Measurements from ENCODE around the gene KIR3DL2. TPM values are rescaled to one million over a fixed set of nuclear protein-coding genes. Genes with fewer than 3 reads are reported as not detected.
A peak's percentile ranks its signal among the peaks of the same experiment; 100 is the strongest.
"Not testable (repeated sequence)": the region's sequence is repeated elsewhere in the genome, so short reads cannot be mapped to it uniquely, and the experiment has no call there.

The KIR3DL2 gene
- total RNA-seq, 2 experiments from 2014 or later, result 0.18 TPM; not detected in 1

DNA sequence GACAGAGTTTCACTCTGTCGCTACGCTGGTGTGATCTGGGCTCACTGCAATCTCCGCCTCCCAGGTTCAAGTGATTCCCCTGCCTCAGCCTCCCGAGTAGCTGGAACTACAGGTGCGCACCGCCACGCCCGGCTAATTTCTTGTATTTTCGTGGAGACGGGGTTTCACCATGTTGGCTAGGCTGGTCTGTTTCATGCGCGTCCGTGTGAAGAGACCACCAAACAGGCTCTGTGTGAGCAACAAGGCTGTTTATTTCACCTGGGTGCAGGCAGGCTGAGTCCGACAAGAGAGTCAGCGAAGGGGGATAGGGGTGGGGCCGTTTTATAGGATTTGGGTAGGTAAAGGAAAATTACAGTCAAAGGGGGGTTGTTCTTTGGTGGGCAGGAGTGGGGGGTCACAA is 43.9 kb downstream of the KIR3DL2 start:
- not testable (repeated sequence) for H3K4me1 Mint-ChIP-seq, H3K9me3 Mint-ChIP-seq, DNase-seq, H3K4me3 Mint-ChIP-seq, H3K36me3 Mint-ChIP-seq, H3K27ac Mint-ChIP-seq
- H3K27me3 Mint-ChIP-seq, result peaks cover 18% of the 10 kb centered on the region

DNA sequence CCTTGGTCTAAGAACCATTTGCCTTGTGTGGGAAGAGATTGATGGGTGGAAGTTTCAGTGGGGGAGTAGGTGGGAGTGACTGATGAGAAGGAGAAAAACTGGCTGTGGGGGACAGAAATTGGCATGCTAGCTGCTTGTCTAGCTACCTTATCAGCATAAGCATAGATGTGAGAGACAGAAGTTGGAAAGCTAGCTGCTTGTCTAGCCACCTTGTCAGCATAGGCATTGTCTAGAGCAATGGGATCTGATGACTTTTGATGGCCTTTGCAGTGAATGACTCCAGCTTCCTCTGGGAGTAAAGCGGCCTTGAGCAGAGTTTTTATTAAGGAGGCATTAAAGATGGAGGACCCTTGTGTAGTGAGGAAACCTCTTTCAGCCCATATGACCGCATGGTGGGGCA is 45.8 kb downstream of the KIR3DL2 start:
- Mint-ChIP-seq H3K27me3 (peaks cover 18% of the 10 kb centered on the region), H3K9me3 (no peaks in the 10 kb centered on the region), H3K4me3 (no peak overlapping the region), H3K4me1 (no peaks in the 10 kb centered on the region), H3K27ac (no peak overlapping the region), H3K36me3 (no peaks in the 10 kb centered on the region)
- DNase-seq, result no peak

DNA sequence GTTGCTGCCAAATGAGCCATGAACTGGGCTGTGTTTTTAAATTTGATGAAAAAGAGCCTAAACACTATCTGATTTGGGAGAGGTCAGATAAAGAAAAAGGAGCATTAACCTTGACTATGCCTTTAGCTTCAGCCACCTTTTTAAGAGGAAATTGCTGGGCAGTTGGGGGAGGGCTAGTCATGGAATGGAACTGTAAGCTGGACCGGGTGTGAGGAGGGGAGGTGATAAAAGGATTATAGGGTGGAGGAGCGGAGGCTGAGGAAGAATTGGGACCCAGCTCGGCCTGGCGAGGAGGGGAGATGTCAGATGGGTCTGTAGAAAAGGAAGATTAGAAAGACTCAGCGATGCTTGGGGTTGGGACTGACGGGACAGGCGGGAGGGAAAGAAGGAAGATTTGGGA is 48.4 kb downstream of the KIR3DL2 start:
- not testable (repeated sequence) for H3K27ac Mint-ChIP-seq, H3K36me3 Mint-ChIP-seq, DNase-seq, H3K9me3 Mint-ChIP-seq, H3K4me1 Mint-ChIP-seq, H3K4me3 Mint-ChIP-seq
- peaks cover 18% of the 10 kb centered on the region for H3K27me3 Mint-ChIP-seq

DNA sequence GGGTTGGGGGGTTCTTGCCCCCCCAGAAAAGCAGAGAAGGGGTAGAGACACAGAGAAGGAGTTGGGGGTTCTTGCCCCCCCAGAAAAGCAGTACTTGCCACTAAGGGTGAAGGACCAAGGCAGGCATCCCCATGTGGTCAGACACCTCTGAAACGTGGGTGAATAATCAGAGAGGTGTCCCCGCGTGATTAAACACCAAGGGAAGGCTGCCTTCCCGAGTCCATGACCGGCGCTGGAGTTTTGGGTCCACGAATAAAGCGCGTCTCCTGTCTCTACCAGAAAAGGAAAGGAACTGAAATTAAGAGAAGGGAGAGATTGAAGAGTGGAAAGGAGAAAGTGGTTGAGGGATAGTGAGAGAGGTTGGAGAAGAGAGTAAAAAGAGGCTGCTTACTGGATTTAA is 49.4 kb downstream of the KIR3DL2 start:
- H3K4me1 Mint-ChIP-seq, H3K9me3 Mint-ChIP-seq, H3K36me3 Mint-ChIP-seq, DNase-seq, H3K4me3 Mint-ChIP-seq: not testable (repeated sequence)
- Mint-ChIP-seq H3K27me3 (peaks cover 18% of the 10 kb centered on the region), H3K27ac (peak overlapping the region; percentile 30)

DNA sequence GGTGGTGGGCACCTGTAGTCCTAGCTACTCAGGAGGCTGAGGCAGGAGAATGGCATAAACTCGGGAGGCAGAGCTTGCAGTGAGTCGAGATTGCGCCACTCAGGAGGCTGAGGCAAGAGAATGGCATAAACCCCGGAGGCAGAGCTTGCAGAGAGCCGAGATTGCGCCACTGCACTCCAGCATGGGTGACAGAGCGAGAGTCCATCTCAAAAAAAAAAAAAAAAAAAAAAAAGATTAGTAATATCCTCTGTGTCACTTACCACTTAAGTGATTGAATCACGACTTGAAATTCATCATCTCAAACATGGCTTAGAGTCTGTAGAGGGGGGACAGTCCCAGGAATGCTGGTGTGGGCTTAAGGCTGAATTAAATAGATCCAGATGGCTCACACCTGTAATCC is 50.9 kb downstream of the KIR3DL2 start:
- not testable (repeated sequence) for H3K4me3 Mint-ChIP-seq, H3K36me3 Mint-ChIP-seq, H3K9me3 Mint-ChIP-seq, DNase-seq, H3K27ac Mint-ChIP-seq, H3K4me1 Mint-ChIP-seq
- peaks cover 29% of the 10 kb centered on the region for H3K27me3 Mint-ChIP-seq

DNA sequence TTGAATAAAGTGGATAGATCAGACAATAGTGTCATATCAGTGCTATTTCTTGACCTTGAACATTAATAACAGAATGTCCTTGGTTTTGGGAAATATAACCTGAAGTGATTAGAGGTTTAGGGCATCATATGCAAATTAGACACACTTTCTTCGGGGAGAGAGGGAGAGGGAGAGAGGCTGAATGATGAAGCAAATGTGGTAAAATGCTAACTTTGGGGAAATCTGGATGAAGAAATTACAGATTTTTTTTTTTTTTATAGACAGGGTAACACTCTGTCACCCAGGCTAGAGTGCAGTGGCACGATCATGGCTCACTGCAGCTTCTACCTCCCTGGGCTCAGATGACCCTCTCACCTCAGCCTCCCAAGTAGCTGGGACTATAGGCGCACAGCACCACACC is 51.8 kb downstream of the KIR3DL2 start:
- H3K9me3 Mint-ChIP-seq, result no peaks in the 10 kb centered on the region
- peaks cover 35% of the 10 kb centered on the region for H3K27me3 Mint-ChIP-seq
- no peak for DNase-seq

DNA sequence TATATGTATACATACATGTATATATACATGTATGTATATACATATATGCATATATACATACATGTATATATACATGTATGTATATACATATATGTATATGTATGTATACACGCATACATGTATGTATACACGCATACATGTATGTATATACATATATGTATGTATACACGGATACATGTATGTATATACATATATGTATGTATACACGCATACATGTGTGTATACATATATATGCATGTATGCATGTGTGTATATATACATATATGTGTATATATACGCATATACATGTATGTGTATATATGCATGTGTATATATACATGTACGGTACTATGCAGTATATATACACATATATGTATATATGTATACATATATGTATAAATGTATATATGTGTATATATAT is 53.1 kb downstream of the KIR3DL2 start:
- Mint-ChIP-seq H3K4me1 (peaks cover 5% of the 10 kb centered on the region), H3K36me3 (no peaks in the 10 kb centered on the region)
- no peak for DNase-seq

More for the DNA sequence above, 51.8 kb downstream of the KIR3DL2 start:
- Mint-ChIP-seq H3K4me3 (no peak overlapping the region), H3K4me1 (peaks cover 5% of the 10 kb centered on the region), H3K27ac (no peak overlapping the region), H3K36me3 (no peaks in the 10 kb centered on the region)

DNA sequence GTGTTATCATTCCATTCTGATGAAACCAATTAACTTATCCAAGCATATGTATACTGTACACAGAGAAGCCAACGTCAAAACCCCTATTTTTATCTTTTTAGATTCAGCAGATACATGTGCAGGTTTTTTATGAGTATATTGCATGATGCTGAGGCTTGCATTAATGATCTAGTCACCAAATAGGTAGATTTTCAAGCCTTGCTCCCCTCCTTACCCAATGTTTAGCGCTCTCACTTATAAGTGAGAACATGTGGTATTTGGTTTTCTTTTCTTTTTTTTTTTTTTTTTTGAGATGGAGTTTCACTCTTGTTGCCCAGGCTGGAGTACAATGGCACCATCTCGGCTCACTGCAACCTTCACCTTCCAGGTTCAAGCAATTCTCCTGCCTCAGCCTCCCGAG is 54.0 kb downstream of the KIR3DL2 start:
- not testable (repeated sequence) for H3K27ac Mint-ChIP-seq, H3K36me3 Mint-ChIP-seq, H3K4me1 Mint-ChIP-seq, H3K9me3 Mint-ChIP-seq, H3K4me3 Mint-ChIP-seq, DNase-seq
- peaks cover 27% of the 10 kb centered on the region for H3K27me3 Mint-ChIP-seq

More for the DNA sequence above, 53.1 kb downstream of the KIR3DL2 start:
- Mint-ChIP-seq H3K27me3 (peaks cover 35% of the 10 kb centered on the region), H3K4me3 (no peak overlapping the region), H3K9me3 (no peaks in the 10 kb centered on the region), H3K27ac (no peak overlapping the region)

DNA sequence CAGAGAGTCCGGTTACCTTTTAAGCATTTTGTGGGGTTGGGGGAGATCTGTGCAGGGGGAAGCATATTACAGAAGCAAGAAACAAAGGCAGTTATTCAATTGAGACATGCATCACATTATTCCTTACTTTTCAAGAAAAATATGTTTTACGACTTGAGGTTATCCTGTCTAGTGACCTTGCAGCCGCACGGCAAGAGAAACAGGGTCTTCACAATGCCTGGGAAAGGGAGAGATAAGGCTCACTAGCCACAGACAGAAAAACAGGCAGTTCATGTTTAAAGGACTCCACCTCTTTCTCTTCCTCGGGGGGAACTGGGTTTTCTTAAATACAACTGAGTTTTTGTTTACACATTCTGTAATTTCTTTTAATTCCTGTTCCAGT is 55.2 kb downstream of the KIR3DL2 start:
- peaks cover 5% of the 10 kb centered on the region for H3K4me1 Mint-ChIP-seq
- no peaks in the 10 kb centered on the region for H3K36me3 Mint-ChIP-seq
- peaks cover 17% of the 10 kb centered on the region for H3K27me3 Mint-ChIP-seq
- no peak overlapping the region for H3K27ac Mint-ChIP-seq
- no peak overlapping the region for H3K4me3 Mint-ChIP-seq
- DNase-seq, result no peak
- no peaks in the 10 kb centered on the region for H3K9me3 Mint-ChIP-seq

DNA sequence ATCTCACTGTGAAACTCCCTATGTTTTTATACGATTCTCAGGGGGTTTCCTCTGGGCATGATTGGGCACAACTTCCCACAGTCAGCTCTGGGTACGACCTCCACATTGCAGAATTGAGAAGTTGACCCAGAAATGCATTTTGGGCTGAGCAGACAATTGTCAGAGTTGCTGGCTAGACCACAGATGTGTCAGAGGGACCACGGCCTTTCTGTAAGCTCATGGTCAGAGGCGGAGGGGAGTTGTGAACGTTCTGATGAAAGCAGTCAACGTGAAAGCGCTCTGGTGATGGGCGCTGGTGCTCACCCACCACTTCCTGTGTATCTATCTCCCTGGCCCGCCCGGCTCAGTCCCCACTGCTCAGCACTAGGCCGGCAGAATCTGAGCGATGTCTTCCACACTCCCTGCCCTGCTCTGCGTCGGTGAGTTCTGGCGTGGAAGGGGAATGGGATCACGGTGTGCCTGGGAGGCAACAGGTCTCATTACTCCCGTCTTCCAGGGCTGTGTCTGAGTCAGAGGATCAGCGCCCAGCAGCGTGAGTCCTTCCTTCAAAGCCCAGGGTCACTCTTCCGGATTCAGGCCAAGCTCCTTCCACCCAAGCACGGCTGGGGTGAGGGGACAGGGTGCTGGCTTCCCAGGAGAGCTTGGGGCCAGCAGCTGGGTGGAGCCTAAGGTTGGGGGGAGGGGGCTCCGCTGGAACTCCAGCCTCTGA is 55.7 kb downstream of the KIR3DL2 start, which contains the start of gene NCR1:
TSS of gene NCR1 (plus strand) at position 346 of the 709 bp plus-strand sequence. CDS start at position 386, 40 bp downstream.
- Mint-ChIP-seq H3K36me3 (no peaks in the 10 kb centered on the region), H3K4me1 (peaks cover 5% of the 10 kb centered on the region), H3K9me3 (no peaks in the 10 kb centered on the region), H3K27ac (no peak within 1 kb of the TSS), H3K4me3 (no peak within 1 kb of the TSS), H3K27me3 (peaks cover 21% of the 10 kb centered on the region)
- DNase-seq, result no peak

DNA sequence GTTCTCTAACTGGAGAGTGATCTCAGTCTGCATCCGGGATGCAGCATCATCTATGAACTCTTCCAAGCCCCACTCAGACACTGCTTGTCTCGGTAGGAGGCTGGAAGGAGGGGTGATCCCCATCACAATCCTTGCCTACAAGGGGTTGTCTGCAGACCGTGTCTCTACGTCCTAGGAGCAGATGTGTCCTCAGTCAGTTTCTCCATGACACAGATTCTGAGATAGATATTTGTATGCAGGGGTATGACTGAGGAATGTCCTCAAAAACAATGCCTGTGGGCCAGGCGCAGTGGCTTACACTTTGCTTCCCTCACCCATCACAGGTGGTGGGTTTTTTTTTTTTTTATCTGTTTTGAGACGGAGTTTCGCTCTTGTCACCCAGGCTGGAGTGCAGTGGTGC is 56.6 kb downstream of the KIR3DL2 start:
- DNase-seq, result no peak
- Mint-ChIP-seq H3K36me3 (no peaks in the 10 kb centered on the region), H3K27me3 (peaks cover 23% of the 10 kb centered on the region), H3K4me1 (peaks cover 5% of the 10 kb centered on the region), H3K27ac (no peak overlapping the region), H3K9me3 (no peaks in the 10 kb centered on the region), H3K4me3 (no peak overlapping the region)

DNA sequence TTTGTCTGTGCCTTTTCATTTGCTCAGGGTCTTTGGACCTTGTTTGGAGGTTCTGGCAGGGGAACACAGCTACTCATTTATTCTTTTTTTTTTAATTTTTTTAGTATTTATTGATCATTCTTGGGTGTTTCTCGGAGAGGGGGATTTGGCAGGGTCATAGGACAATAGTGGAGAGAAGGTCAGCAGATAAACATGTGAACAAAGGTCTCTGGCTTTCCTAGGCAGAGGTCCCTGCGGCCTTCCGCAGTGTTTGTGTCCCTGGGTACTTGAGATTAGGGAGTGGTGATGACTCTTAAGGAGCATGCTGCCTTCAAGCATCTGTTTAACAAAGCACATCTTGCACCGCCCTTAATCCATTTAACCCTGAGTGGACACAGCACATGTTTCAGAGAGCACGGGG is 57.7 kb downstream of the KIR3DL2 start:
- H3K36me3 Mint-ChIP-seq, H3K27ac Mint-ChIP-seq, H3K4me1 Mint-ChIP-seq, DNase-seq, H3K4me3 Mint-ChIP-seq, H3K9me3 Mint-ChIP-seq: not testable (repeated sequence)
- peaks cover 23% of the 10 kb centered on the region for H3K27me3 Mint-ChIP-seq

Other genes starting within 250 kb of the KIR3DL2 start
- gene LILRB1, start 220.0 kb upstream of the KIR3DL2 start, total RNA-seq, result under 1 TPM; 0.25 to 0.72 TPM
- gene LILRB4, start 187.5 kb upstream of the KIR3DL2 start, total RNA-seq, result not detected
- not detected for gene KIR3DL3, start 126.0 kb upstream of the KIR3DL2 start, total RNA-seq
- not detected for gene KIR2DL3, start 111.9 kb upstream of the KIR3DL2 start, total RNA-seq
- gene KIR2DL1, start 80.7 kb upstream of the KIR3DL2 start, total RNA-seq, result not detected
- not detected for gene KIR2DL4, start 46.8 kb upstream of the KIR3DL2 start, total RNA-seq
- not detected for gene KIR3DL1, start 34.0 kb upstream of the KIR3DL2 start, total RNA-seq
- gene KIR2DS4, start 17.8 kb upstream of the KIR3DL2 start, total RNA-seq, result under 1 TPM in 1 of 2 experiments, not detected in 1; 0.14 TPM
- gene FCAR, start 23.8 kb downstream of the KIR3DL2 start, total RNA-seq, result not detected
- gene NCR1, start 55.7 kb downstream of the KIR3DL2 start, total RNA-seq, result under 1 TPM in 1 of 2 experiments, not detected in 1; 0.43 TPM
- gene NLRP7, start 97.1 kb downstream of the KIR3DL2 start, total RNA-seq, result not detected
- 10 to 100 TPM; 19.9 to 20.8 TPM for gene NLRP2, start 115.9 kb downstream of the KIR3DL2 start, total RNA-seq
- gene GP6, start 187.8 kb downstream of the KIR3DL2 start, total RNA-seq, result not detected
- 10 to 100 TPM; 21.7 to 24.0 TPM for gene RDH13, start 212.7 kb downstream of the KIR3DL2 start, total RNA-seq
- 1 to 10 TPM; 1.3 to 1.5 TPM for gene EPS8L1, start 225.4 kb downstream of the KIR3DL2 start, total RNA-seq

All from activated naive CD8-positive, alpha-beta T cell treated with anti-CD3 and anti-CD28 coated beads for 36 hours (primary cell).